Measurements from ENCODE around the gene GRM6.

GRM6 gene

GRCh38 chr5:178994580-178995340, at the start of gene GRM6:
TSS of gene GRM6 (minus strand) at chr5:178995320. CDS start at chr5:178994944, 376 bp downstream.
- DNase-seq = no peak

- DNase-seq = no peak
Measured at GRCh38 chr5:179044765-179045164, 49.6 kb upstream of the GRM6 start.

GRCh38 chr5:179033004-179033580, 38.0 kb upstream of the GRM6 start:
- no peak for DNase-seq

GRCh38 chr5:179023528-179024189, 28.5 kb upstream of the GRM6 start, which contains the start of gene ZNF879:
TSS of gene ZNF879 (plus strand) at chr5:179023804. CDS start at chr5:179025005, 1,201 bp downstream.
- DNase-seq = peak; percentile 64

GRCh38 chr5:179008667-179009066, 13.5 kb upstream of the GRM6 start:
- no peak for DNase-seq

GRCh38 chr5:179006564-179006963, 11.4 kb upstream of the GRM6 start:
- DNase-seq = no peak

- no peak for DNase-seq
Measured at GRCh38 chr5:178998441-178998840, 3.3 kb upstream of the GRM6 start.

- DNase-seq = no peak
Measured at GRCh38 chr5:178997191-178997590, 2.1 kb upstream of the GRM6 start.

- DNase-seq = no peak
Measured at GRCh38 chr5:178996156-178996555, 1.0 kb upstream of the GRM6 start.

- DNase-seq = no peak
Measured at GRCh38 chr5:178995341-178995690, 196 bp upstream of the GRM6 start.

GRCh38 chr5:178993955-178994579, 1.1 kb downstream of the GRM6 start:
- no peak for DNase-seq

- DNase-seq = no peak
Measured at GRCh38 chr5:178993236-178993765, 1.8 kb downstream of the GRM6 start.

GRCh38 chr5:178992291-178992895, 2.7 kb downstream of the GRM6 start:
- DNase-seq = no peak

GRCh38 chr5:178991190-178992145, 3.7 kb downstream of the GRM6 start:
- no peak for DNase-seq

GRCh38 chr5:178990491-178990890, 4.6 kb downstream of the GRM6 start:
- no peak for DNase-seq

- no peak for DNase-seq
Measured at GRCh38 chr5:178989311-178989710, 5.8 kb downstream of the GRM6 start.

GRCh38 chr5:178988436-178989220, 6.5 kb downstream of the GRM6 start:
- no peak for DNase-seq

GRCh38 chr5:178986326-178986960, 8.7 kb downstream of the GRM6 start:
- no peak for DNase-seq

GRCh38 chr5:178984145-178985072, 10.7 kb downstream of the GRM6 start:
- no peak for DNase-seq

All from SHP77 treated with DMSO at 0.1 percent for 48 hours (cell line).